HFF-Myc (cell line): ENCODE data around the gene CSE1L.
"Not testable (repeated sequence)": the region's sequence is repeated elsewhere in the genome, so short reads cannot be mapped to it uniquely, and the experiment has no call there.

Source experiments
- DNase-seq: peaks from one replicate; pipeline ENCODE4 v3.0.0-alpha.2; 2011; ENCODE audit warnings: low read depth; ENCODE audit errors: extremely low read depth
- H3K4me3 ChIP-seq: replicated peaks from 2 replicates; pipeline ENCODE4 v1.5.1; 2011; ENCODE audit warnings: low read depth, mild to moderate bottlenecking, control low read depth, low read length
- CTCF ChIP-seq: IDR thresholded peaks from 2 replicates; pipeline ENCODE4 v1.5.1; 2012; ENCODE audit warnings: mild to moderate bottlenecking, low read depth, low read length, control low read depth; ENCODE audit errors: missing control alignments

The CSE1L gene

GRCh38 chr20:49074521-49074920 is 28.4 kb downstream of the CSE1L start:
- DNase-seq, result no peak
- H3K4me3 ChIP-seq, result no peak overlapping the region
- no peak for TF ChIP-seq CTCF

GRCh38 chr20:49078310-49078709 is 32.2 kb downstream of the CSE1L start:
- H3K4me3 ChIP-seq, result no peak overlapping the region
- DNase-seq, result no peak
- TF ChIP-seq CTCF, result no peak

- not testable (repeated sequence) for DNase-seq, H3K4me3 ChIP-seq
These were observed 36.2 kb downstream of the CSE1L start for GRCh38 chr20:49082295-49082694.

GRCh38 chr20:49091104-49091503 is 45.0 kb downstream of the CSE1L start:
- no peak for DNase-seq
- H3K4me3 ChIP-seq, result no peak overlapping the region
- TF ChIP-seq CTCF, result no peak

GRCh38 chr20:49091762-49092161 is 45.6 kb downstream of the CSE1L start:
- TF ChIP-seq CTCF, result no peak
- H3K4me3 ChIP-seq, result no peak overlapping the region
- no peak for DNase-seq

GRCh38 chr20:49096203-49096730 is 50.2 kb downstream of the CSE1L start:
- TF ChIP-seq CTCF, result no peak
- DNase-seq, result no peak
- H3K4me3 ChIP-seq, result no peak overlapping the region

GRCh38 chr20:49097159-49097558 is 51.0 kb downstream of the CSE1L start:
- no peak for DNase-seq
- no peak overlapping the region for H3K4me3 ChIP-seq
- no peak for TF ChIP-seq CTCF

- DNase-seq, result no peak
- no peak overlapping the region for H3K4me3 ChIP-seq
- TF ChIP-seq CTCF, result no peak
These were observed 52.0 kb downstream of the CSE1L start for GRCh38 chr20:49098136-49098535.
